HG03460 (cell line): Measurements from ENCODE around the gene COBLL1.

Experiments
- ATAC-seq: cut with Tn5 transposase; IDR thresholded peaks from one replicate; pipeline ENCODE4 v1.9.1; 2021; ENCODE audit not compliant: unreplicated experiment

The COBLL1 gene

DNA sequence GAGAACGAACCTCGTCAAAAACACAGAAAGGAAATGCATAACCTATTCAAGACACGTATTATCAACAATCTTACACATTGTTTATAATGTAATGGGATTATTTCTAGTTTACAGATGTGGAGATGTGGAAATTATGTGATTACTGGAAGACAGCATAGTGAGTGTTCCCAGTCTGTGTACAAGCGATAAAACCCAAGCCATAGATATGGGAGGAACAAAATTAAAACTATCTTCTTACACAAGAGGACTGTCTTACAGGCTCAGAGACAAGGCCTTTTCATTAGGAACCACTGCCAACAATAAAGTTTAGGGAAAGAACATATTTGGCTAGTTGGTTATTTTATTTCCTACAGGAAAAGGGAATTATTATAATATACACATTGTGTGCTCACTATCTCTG is 20.3 kb downstream of the COBLL1 start:
- ATAC-seq = no peak

DNA sequence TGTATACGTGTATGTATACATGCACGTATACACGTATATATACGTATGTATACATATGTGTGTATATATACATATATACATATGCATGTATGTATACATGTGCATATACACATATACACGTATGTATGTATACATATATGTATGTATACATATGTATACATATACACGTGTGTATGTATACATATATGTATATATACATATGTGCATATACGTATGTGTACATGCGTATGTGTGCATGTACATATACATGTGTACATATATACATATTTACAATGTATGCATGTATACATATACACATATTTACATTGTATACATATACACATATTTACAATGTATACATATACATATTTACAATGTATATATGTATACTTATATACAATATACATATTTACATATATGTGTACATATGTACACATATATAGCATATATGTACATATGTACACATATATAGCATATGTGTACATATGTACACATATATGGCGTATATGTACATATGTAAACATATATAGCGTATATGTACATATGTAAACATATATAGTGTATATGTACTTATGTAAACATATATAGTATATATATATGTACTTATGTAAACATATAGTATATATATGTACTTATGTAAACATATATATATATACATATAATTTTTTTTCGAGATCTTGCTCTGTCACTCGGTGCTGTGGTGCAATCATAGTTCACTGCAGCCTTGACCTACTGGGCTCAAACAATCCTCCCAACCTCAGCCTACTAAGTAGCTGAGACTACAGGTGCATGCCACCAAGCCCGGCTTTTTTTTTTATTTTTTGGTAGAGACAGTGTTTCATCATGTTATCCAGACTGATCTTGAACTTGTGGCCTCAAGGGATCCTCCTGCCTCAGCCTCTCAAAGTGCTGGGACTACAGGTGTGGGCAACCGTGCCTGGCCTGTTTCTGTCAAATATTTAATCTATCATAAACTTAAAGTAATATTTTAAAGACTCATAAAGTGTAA is 23.2 kb downstream of the COBLL1 start:
- no peak for ATAC-seq

DNA sequence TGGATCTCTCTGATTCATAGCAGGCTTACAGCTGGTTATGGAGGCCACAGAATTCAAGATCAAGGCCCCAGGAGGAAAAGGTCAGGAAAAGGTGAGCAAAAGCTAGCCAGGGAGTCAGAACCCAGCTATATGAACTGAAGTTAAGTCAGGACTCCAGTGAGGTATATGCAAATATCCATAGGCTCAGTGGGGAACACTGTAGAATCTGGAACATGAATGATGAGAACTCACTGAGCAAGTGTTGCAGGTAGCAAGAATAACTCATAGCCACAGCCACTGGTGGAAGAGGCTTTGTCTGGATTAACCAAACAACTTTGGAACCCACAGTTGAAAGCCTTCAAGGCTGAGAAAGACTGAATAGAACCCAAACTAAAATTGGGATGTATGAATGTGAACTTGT is 24.7 kb downstream of the COBLL1 start:
- no peak for ATAC-seq

DNA sequence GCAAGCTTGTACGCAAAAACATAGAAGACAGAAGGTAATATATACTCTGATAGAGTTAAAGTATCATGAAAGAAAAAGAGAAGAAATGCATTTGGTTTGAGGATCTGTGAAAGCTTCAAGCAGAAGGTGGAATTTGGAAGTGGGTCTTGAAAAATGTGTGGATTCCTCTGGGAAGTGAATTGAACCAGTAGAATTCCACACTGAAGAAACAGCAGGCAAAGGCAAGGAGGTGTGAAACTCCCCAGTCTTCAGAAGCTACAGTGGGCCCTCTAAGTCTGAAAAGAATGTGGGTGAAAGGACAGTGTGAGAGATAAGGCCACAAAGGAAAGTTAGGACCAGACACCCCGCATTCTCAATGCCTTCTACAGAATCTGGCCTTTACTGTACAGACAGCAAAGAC is 25.6 kb downstream of the COBLL1 start:
- ATAC-seq = no peak

DNA sequence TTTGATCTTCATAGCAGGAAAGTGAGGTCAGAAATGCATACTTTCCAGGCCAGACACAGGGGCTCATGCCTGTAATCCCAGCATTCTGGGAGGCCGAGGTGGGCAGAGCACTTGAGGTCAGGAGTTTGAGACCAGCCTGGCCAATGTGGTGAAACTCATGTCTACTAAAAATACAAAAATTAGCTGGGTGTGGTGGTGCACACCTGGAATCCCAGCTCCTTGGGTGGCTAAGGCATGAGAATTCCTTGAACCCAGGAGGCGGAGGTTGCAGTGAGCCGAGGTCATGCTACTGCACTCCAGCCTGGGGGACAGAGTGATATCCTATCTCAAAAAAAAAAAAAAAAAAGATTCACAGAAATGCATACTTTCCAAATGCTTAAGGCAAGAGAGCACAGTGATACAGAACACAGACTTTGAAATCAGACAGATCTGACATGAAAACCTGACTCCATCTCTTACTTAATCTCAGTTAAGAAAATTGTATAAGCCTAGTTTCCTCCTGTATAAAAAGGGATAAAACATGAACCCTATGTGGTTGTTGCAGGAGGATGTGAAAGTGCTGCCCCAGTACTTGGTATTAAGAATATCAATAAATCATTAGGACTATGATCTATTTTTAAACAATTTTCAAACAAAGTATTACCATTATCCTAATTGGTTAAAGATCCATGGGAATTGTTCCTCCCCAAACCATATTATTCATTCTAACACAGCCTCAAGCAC is 26.4 kb downstream of the COBLL1 start:
- no peak for ATAC-seq

DNA sequence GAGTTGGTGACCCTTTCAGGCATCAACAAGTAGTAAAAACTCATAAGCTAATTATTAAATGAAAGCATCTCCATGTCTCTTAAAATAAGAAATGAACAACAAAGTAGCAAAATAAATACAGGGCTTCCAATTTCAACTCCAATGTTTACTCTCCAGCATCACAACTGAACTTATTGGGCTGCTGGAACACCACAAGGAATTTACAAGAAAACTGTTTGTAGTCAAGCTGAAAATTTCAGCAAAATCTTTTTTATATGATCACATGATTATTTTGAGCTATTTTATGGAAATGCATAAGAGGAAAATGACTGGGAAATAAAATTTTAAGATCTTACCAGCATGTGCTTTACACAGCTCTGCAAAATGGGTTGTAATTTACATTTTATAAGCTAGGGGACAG is 28.1 kb downstream of the COBLL1 start:
- ATAC-seq = no peak

DNA sequence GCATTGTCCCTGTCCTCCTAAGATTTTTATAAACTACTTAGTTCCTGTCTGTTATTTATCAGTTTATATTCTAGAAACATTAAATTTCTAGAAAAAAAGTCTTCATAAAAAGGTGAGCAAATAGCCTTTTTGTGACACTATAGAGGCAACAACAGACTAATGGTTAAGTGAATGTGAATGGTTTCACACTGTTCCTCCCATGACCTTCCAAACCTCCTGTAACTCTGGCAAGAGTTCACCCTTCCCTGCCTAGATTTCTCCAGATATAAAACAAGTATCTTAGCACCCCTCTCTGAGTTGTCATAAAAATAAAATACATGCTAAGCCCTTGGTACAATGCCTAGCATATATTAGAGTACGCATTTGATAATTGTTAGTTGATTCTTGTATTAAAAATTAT is 29.2 kb downstream of the COBLL1 start:
- no peak for ATAC-seq

DNA sequence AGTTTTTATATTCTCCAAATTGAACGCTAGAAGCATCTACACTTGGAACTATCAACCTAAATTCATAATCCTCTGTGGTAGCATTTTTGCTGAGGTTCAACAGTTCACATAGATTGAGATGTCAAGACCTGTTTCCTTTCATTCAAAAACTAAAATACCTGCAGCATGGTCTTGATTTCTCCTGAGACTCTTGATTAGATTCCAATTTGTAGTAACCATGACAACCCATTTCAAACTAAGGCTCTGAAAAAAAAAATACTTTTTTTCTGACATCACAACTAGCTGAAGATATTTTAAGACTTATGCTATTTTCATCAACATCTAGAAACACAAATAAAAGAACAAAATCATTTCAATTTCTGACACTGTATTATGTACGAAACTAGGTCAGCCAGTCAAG is 29.8 kb downstream of the COBLL1 start:
- ATAC-seq = no peak

DNA sequence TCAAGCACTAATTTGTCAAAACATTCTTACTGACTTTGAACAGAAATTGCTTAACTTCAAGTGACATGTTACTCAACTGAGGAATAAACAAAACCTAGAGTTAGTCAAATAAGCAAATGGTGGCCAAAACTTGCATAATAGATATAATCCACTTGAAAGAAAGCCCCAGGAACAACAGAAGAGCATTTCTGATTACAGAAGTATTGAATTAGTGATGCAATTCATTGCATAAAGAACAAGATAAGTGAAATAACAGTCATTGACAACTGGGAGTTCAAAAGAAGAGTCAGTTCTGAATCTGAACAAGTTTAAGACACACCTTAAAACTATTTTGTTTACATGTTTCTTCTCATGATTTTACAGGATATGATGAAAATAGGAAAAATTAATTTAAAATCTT is 30.8 kb downstream of the COBLL1 start:
- ATAC-seq = no peak

DNA sequence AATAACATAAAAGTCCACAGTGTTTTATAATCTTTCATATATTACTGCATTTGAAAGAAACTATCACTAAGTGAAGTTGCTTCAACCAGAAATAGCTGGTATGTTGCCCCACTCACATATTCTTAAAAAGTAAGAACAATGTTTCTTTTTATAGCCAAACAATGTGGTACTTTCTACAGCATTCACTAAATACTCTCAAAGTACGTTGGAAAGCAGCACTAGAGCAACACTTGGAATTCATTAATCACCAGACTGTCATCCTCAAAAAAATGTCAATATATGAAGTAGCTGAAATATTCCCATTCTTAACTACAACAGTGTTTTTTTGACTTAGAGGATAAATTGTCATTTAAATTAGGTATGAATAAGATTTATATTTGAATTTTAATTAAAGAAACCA is 32.8 kb downstream of the COBLL1 start:
- ATAC-seq = no peak

DNA sequence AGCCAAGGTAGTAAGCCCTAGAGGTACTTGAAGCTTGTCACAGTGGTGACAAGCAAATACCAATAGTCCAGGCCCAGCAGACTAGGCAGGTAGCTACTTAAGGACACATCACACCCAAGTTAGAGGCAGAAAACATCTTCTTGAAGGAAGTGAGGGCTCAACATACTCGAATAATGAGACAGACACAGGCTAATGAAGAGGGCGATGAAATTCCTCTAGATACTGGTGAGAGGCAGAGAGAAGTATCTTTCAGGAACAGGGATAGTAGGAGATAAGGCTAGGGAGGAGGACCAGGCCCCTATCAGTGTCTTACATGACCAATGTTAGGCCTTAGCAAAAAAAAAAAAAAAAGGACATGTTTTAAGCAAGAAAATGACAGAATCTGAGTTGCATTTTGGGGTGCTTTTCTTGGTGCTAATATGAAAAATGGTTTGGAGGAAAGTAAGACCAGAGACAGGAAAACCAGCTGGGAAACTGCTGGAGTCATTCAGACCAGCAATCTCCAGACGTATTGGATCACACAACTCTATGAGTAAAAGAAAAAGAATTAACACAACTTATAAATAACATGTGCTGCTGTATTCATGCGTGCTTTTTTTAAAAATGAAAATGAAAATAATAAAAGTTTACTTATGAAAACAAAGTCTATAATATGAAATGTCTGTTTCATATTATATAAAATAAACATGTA is 37.7 kb downstream of the COBLL1 start:
- ATAC-seq = no peak

DNA sequence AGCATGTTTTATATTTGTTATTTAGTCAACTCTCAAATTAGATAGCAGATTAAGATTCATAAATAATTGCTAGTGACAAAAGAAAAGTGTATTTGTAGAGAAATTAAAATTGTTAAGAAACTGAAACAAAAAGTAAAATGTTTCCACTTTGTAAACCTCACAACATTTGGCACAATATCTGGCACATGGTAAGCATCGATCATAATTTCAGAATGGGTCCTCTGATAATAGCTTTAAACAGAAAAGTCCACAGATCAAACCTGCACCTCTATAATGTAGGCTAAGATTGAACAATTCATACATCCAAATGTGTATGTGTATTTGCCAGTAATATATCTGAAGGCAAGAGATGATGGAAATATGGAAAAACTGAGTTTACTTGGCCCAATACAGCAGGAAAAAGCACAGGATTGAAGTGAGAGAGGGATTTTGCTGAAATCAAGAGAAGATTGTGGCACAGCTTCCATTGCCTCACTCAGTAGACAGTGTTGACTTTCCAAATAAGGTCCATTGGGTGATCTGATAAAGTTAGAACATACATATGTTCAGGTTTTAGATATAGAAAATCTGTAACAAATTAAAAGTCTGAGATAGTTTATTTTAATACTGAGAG is 39.4 kb downstream of the COBLL1 start:
- no peak for ATAC-seq

DNA sequence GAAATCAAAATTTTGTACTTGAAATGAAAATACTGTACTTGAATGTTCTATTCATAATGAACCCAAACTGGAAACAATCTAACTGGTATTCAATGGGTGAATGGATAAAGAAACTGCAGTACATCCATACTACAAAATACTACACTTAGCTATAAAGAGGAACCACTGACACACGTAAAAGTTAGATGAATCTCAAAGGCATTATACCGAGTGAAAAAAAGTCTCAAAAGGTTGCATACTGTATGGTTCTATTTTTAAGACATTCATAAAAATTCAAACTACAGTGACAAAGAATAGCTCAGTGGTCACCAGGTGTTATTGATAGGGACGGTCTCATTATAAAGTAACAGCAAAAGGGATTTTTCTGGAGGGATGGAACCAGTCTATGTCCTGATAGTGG is 41.1 kb downstream of the COBLL1 start:
- no peak for ATAC-seq

DNA sequence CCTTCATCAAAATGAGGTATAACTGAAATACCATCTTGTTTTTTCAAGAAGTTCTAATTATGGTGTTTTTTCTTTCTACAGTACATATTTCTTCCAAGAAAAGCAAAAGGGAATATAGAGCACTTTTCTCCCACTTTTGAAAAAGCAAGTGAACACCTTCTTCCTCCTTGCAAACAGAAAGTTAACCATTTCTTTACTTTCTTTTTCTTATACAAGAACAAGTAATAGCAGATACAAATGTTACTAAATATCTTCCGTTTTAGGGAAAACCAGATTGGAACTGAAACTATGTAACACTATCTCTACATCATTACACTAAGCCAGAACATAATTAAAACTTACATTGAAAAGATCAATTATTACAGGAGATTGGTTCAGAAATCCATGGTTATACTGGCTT is 44.0 kb downstream of the COBLL1 start:
- no peak for ATAC-seq

DNA sequence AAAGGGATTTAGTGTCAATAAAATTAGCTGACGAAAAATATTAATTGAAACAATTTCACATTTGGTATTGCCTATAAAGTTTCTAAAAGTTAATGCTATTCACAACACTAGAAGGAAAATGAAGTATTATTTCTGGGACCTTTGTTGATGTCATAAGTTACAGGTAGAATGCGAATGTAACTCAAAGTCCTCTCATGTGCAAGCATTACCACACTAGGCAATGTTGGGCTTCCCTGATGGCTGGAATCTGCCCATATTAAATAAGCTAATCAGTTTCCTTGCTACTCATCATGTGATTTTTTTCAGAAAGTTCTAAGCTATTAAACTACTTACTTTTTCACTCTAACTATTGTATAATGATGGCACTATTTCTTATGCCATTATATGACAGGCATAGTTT is 44.6 kb downstream of the COBLL1 start:
- ATAC-seq = no peak

DNA sequence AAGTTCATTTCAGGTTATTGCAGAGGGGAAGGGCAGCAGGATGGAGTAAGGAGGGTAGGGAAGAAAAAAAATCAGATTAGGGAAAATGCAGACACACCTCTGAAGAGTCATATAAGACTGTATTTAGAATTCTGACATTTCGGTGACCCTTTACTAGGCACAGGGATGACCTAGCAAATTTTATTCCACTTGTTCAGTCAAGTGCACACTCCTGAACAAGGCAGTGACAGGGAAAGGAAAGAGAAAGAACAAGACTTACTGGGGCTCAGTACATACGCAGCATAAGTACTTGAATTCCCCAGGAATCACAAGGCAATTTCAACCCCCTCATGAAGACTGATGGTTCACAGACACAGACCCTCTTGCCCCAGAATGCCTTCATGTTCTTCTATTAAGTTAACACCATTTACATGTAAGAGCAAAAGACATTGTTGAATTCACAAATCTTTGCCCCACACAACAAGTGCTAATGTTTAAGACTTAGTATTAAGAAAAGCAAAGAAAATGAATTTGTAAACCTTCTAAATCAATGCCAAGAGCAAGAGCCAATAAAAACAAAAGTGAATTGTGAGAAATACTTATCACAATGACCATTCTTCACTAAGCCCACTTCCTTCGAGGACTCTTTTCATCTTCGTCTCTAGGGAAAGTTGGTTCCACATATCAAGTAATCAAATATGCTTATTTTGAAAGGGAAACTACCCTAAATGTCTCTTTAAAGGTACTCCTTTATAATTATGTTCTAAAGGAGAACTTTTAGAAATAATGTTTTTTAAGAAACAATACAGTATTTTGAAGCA is 47.0 kb downstream of the COBLL1 start:
- no peak for ATAC-seq

DNA sequence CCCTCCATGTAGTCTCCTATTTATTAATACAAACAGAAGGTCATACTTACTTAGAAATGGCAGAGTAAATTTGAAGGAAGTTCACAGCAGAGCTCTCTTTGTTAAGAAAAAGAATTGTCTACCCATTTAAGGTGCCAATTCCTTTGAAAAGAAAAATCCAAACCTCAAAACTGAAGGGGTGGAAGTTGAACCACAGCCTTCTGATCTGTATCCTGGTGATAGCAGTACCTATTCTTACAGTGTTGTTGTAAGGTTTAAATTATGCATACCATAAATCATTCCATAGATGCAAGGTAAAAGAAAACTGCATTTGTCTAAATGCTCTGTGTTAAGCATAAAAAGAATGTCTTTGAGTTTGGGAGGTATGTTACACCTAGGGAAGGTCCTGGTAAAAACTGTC is 47.6 kb downstream of the COBLL1 start:
- no peak for ATAC-seq

DNA sequence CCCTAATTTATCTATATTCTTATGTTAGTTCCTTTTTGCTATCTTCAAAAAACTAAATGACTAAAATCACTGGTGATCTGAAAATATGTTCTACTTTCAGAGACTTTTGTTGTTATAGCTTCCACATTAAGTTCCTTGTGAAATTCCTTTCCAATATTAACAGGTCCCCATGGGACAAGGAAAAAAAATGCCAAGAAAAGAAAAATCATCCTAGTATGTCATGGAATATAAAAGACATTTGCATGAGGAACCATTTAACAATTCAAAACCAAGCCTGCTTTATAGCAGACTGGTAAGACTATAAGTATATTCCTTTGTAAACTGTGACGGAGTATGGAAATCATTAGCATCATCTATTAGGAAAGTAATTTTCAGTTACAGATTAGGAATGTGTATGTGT is 48.1 kb downstream of the COBLL1 start:
- no peak for ATAC-seq

DNA sequence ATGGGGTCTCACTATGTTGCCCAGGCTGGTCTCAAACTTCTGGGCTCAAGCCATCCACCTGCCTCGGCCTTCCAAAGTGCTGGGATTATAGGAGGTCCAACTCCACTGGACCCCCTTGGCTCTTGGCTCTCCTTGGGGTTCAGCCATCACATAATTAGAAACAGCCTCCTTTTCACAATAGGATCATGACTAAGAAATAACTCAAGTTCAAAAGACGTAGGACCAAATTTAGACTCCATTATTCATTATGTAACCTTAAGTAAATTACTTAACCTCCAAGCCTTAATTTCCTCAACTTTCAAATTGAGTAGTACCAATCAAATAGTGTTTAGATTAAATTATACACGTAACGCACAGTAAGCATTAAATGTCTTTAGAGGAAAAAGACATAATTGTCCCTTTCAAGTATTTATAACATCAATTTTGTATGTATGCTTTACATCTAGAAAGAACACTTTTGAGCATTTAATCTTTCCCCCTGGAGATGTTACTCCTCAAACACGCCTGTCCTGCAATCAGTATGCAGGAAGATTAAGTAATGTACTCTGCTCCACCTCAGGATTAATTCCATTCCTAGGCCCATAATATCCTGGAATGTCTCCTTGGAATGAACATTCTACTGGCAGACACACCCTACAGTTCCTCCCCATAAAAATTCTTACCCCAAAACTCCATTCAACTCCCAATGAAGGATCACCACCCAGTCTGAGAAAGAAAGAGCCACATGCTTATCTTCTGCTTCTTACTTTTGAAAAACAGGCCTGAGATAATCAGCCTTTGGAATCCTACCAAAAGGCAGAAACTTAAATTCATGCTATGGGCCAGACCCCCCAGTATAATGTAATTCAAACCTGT is 49.1 kb downstream of the COBLL1 start:
- no peak for ATAC-seq

DNA sequence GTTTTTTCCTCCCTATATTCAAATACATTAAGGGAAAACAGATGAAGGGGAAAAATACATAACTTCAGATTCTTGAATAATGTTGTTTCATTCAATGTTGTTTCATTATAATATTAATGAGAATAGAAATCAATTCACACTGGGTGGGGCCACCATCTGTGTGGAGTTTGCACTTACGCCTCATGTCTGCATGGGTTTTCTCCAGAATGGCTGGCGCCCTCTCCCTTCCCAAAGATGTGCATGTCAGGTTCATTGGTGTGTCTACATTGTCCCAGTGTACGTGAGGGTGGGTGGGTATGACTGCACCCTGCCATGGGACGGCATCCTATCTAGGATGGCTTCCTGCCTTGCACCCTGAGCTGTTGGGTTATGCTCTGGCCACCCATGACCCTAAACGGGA is 51.7 kb downstream of the COBLL1 start:
- no peak for ATAC-seq
